ENCODE measurements around the gene TPX2.

GRCh38 chr20:31819083-31819784 lies 80.1 kb downstream of the TPX2 start, which contains the start of gene MYLK2:
- no peak for TF ChIP-seq POLR2A (IDR thresholded peaks at IDR 0.05)
- no peak for TF ChIP-seq CTCF (IDR thresholded peaks at IDR 0.05)
